ENCODE results near the gene SNORC.

- no peak for TF ChIP-seq REST (IDR thresholded peaks at IDR 0.05)
- TF ChIP-seq GABPA (IDR thresholded peaks at IDR 0.05 in 1 of 2, conservative IDR thresholded peaks at IDR 0.05 in 1 of 2), result no peak
- no peak for TF ChIP-seq CTCF (IDR thresholded peaks at IDR 0.05; ENCODE audit: low read depth, low read length, missing input control)
- no peak for TF ChIP-seq YY1 (IDR thresholded peaks at IDR 0.05)
- no peak for TF ChIP-seq ZBTB33 (IDR thresholded peaks at IDR 0.05)
- TF ChIP-seq HNF4G (IDR thresholded peaks at IDR 0.05), result no peak
- no peak for TF ChIP-seq ATF3 (IDR thresholded peaks at IDR 0.05)
Measured at GRCh38 chr2:232892221-232892620, 22.2 kb downstream of the SNORC start.

Measured in liver (tissue), 3 donors.